SK-N-SH (cell line): Measurements from ENCODE around the gene MICAL2. TPM values are rescaled to one million over a fixed set of nuclear protein-coding genes. Genes with fewer than 3 reads are reported as not detected.

Experiments
- CTCF ChIA-PET: fragments of 300-600, 350-600 bp; formaldehyde crosslinking; extraction: SDS; loops from one replicate; lab custom pipeline; 2021; lab: Yijun Ruan, JAX
- POLR2A ChIA-PET: fragments of 350-600 bp; sonication (Branson Sonifier 250); formaldehyde crosslinking; extraction: SDS; loops from one replicate; lab custom pipeline; 2020; ENCODE audit warnings: antibody characterized with exemption, inconsistent platforms; lab: Yijun Ruan, JAX
- DNase-seq: peaks from one replicate; pipeline ENCODE4 v3.0.0; 2012
- H2AFZ ChIP-seq: fragments of 200-600 bp; sonication (generic); 2 replicates; pipeline ENCODE4 v1.8.1; 2016; ENCODE audit warnings: antibody characterized with exemption, mild to moderate bottlenecking, low read depth
- H3F3A ChIP-seq: fragments of 200-600 bp; sonication (generic); replicated peaks from 2 replicates; pipeline ENCODE3; 2016; ENCODE audit warnings: antibody characterized with exemption, mild to moderate bottlenecking; ENCODE audit not compliant: insufficient read depth
- H3K27ac ChIP-seq, 2 experiments: fragments of 200-500 bp in 1 of 2; fragments of 200-600 bp in 1 of 2; sonication (Bioruptor generic) in 1 of 2; sonication (generic), shearing (Covaris generic) in 1 of 2; 2 replicates each; pipeline versions ENCODE4 v1.5.1 to v1.6.1; 2014 to 2016; ENCODE audit warnings: low read depth in 2 of 2, inconsistent platforms in 1 of 2, low read length in 1 of 2, mild to moderate bottlenecking in 1 of 2, mixed read lengths in 1 of 2
- H3K27me3 ChIP-seq: fragments of 200-600 bp; sonication (generic), shearing (Covaris generic); 2 replicates; pipeline ENCODE4 v1.6.1; 2016; ENCODE audit warnings: mixed run types; ENCODE audit not compliant: insufficient read depth
- H3K36me3 ChIP-seq, 2 experiments: fragments of 200-500 bp in 1 of 2; fragments of 200-600 bp in 1 of 2; sonication (Bioruptor generic) in 1 of 2; sonication (generic) in 1 of 2; replicated peaks in 1 of 2; 2 replicates each; pipeline versions ENCODE3 to v1.5.1; 2014 to 2016; ENCODE audit warnings: low read length in 1 of 2, mild to moderate bottlenecking in 1 of 2; ENCODE audit not compliant: insufficient read depth in 2 of 2, control insufficient read depth in 1 of 2
- H3K4me1 ChIP-seq, 2 experiments: fragments of 200-500 bp in 1 of 2; fragments of 200-600 bp in 1 of 2; sonication (Bioruptor generic) in 1 of 2; sonication (generic), shearing (Covaris generic) in 1 of 2; 2 replicates each; pipeline versions ENCODE4 v1.5.1 to v1.6.1; 2014 to 2016; ENCODE audit warnings: low read depth in 1 of 2, low read length in 1 of 2, mixed run types in 1 of 2; ENCODE audit not compliant: insufficient read depth in 2 of 2, control insufficient read depth in 1 of 2
- H3K4me2 ChIP-seq: fragments of 200-600 bp; sonication (generic), shearing (Covaris generic); 2 replicates; pipeline ENCODE4 v1.6.1; 2017; ENCODE audit warnings: mixed run types
- H3K4me3 ChIP-seq, 2 experiments: fragments of 200-500 bp in 1 of 2; fragments of 200-600 bp in 1 of 2; sonication (Bioruptor generic) in 1 of 2; sonication (generic), shearing (Covaris generic) in 1 of 2; 2 replicates each; pipeline versions ENCODE4 v1.5.1 to v1.8.1; 2014 to 2016; ENCODE audit warnings: low read depth in 2 of 2, inconsistent platforms in 1 of 2, low read length in 1 of 2, mild to moderate bottlenecking in 1 of 2, mixed read lengths in 1 of 2, moderate library complexity in 1 of 2
- H3K79me2 ChIP-seq: fragments of 200-600 bp; sonication (generic); 2 replicates; pipeline ENCODE4 v1.8.1; 2017; ENCODE audit warnings: mild to moderate bottlenecking; ENCODE audit not compliant: insufficient read depth
- H3K9ac ChIP-seq: fragments of 200-600 bp; sonication (generic); 2 replicates; pipeline ENCODE4 v1.6.1; 2017; ENCODE audit warnings: mixed run types
- H3K9me2 ChIP-seq: fragments of 200-600 bp; sonication (generic); 2 replicates; pipeline ENCODE4 v1.6.1; 2017; ENCODE audit warnings: mixed run types
- H3K9me3 ChIP-seq: fragments of 200-600 bp; sonication (generic); 2 replicates; pipeline ENCODE4 v1.6.1; 2017; ENCODE audit warnings: mixed run types, mild to moderate bottlenecking, moderate library complexity
- H4K20me1 ChIP-seq: fragments of 200-600 bp; sonication (generic); 2 replicates; pipeline ENCODE4 v1.6.1; 2017; ENCODE audit warnings: mild to moderate bottlenecking, mixed run types; ENCODE audit not compliant: insufficient read depth
- CHD2 ChIP-seq: fragments of 150-350 bp; IDR thresholded peaks from 2 replicates; pipeline ENCODE4 v1.6.1; 2018; ENCODE audit warnings: low read length; ENCODE audit not compliant: partially characterized antibody
- CTCF ChIP-seq: fragments of 200-600 bp; sonication (generic); IDR thresholded peaks from 2 replicates; pipeline ENCODE4 v1.6.1; 2017; ENCODE audit warnings: antibody characterized with exemption, mild to moderate bottlenecking, moderate library complexity
- ELF1 ChIP-seq: IDR thresholded peaks from 2 replicates; pipeline ENCODE4 v1.4.0; 2012
- EP300 ChIP-seq, 2 experiments: IDR thresholded peaks; 2 replicates each; pipeline versions ENCODE4 v1.4.0 to v1.6.1; 2012; ENCODE audit warnings: borderline replicate concordance in 1 of 2, low read depth in 1 of 2, low read length in 1 of 2
- EZH2phosphoT487 ChIP-seq: fragments of 200-600 bp; sonication (generic); IDR thresholded peaks from 2 replicates; pipeline ENCODE4 v1.6.1; 2017; ENCODE audit warnings: low read depth, mixed run types, mild to moderate bottlenecking, antibody characterized with exemption, moderate library complexity, borderline replicate concordance
- FOSL2 ChIP-seq: IDR thresholded peaks from 2 replicates; pipeline ENCODE4 v1.4.0; 2012; ENCODE audit warnings: low read depth, mild to moderate bottlenecking, moderate library complexity, borderline replicate concordance
- FOXJ3 ChIP-seq: sonication (generic); formaldehyde crosslinking; IDR thresholded peaks from 2 replicates; pipeline ENCODE4 v1.5.1; 2020; ENCODE audit warnings: mild to moderate bottlenecking, missing genetic modification reagents
- GABPA ChIP-seq: IDR thresholded peaks from 2 replicates; pipeline ENCODE4 v1.4.0; 2012; ENCODE audit warnings: low read depth, mild to moderate bottlenecking
- MAX ChIP-seq: IDR thresholded peaks from 2 replicates; pipeline ENCODE4 v1.4.0; 2012; ENCODE audit warnings: low read depth
- MEF2A ChIP-seq: IDR thresholded peaks from 2 replicates; pipeline ENCODE4 v1.4.0; 2012; ENCODE audit warnings: low read depth, borderline replicate concordance
- NRF1 ChIP-seq: IDR thresholded peaks from 2 replicates; pipeline ENCODE4 v1.6.1; 2012; ENCODE audit warnings: low read depth, mild to moderate bottlenecking, low read length
- PBX3 ChIP-seq: IDR thresholded peaks from 2 replicates; pipeline ENCODE4; 2012
- POLR2AphosphoS5 ChIP-seq: IDR thresholded peaks from 2 replicates; pipeline ENCODE4 v1.6.1; 2012; ENCODE audit warnings: low read depth, low read length
- RXRA ChIP-seq: IDR thresholded peaks from 2 replicates; pipeline ENCODE4 v1.4.0; 2012; ENCODE audit warnings: low read depth, mild to moderate bottlenecking, borderline replicate concordance
- USF1 ChIP-seq: IDR thresholded peaks from 2 replicates; pipeline ENCODE4 v1.4.0; 2012; ENCODE audit warnings: low read depth, borderline replicate concordance
- WGBS: methylation state at CpG from one replicate; pipeline ENCODE4 v1.1.6; 2017; ENCODE audit warnings: low lambda C conversion rate; 5-methylcytosine and 5-hydroxymethylcytosine counted together
- polyA plus RNA-seq, 3 experiments: library from polyadenylated mRNA; depleted of rRNA; stranded (reverse); fragments of >200 nt; gene quantifications; 2 replicates each; pipeline ENCODE4 v1.2.3, GENCODE V29; 2012

The MICAL2 gene
- polyA plus RNA-seq, 1 of the 3 experiments (the other 2 are of a cell fraction): 54.6 TPM

DNA sequence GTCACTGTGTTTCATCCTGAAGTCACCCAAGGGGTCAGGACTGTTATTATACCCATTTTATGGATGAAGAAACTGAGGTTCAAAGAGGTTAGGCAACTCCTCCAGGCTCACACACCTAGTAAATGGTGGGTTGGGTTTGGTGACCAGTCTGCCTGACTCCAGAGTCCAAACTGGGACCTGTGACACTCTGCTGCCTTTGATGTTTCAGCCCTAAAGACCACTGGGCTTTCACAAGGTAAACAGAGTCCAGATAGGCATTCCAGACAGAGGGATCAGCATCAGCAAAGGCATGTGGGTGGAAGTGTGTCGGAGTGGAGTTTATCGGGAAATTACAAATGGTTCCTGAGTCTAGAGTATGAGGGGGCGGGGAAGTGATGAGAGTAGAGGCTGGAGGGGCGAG lies 38.5 kb downstream of the MICAL2 start:
- peaks cover 33% of the 10 kb centered on the region for H3F3A ChIP-seq
- no peak overlapping the region for H3K9ac ChIP-seq
- CTCF ChIA-PET: no interaction called here
- no peak overlapping the region for H3K4me3 ChIP-seq
- no peaks in the 10 kb centered on the region for H3K9me2 ChIP-seq
- peaks cover 4 to 28% of the 10 kb centered on the region in 2 experiments for H3K36me3 ChIP-seq
- no peak for DNase-seq
- no peaks in the 10 kb centered on the region for H3K4me1 ChIP-seq
- H3K27ac ChIP-seq: peak overlapping the region in 1 of 2 experiments; percentile 9; a peak in 1 of 4 replicates
- no peak for TF ChIP-seq EZH2phosphoT487
- no peak for TF ChIP-seq MEF2A
- TF ChIP-seq CHD2: no peak
- TF ChIP-seq GABPA: no peak
- TF ChIP-seq CTCF: no peak
- no peak for TF ChIP-seq PBX3
- no peak for TF ChIP-seq FOXJ3 (CRISPR knock-in tag)
- TF ChIP-seq RXRA: no peak
- TF ChIP-seq FOSL2: no peak
- no peak for TF ChIP-seq EP300 (IDR thresholded peaks at IDR 0.05; ENCODE audit: borderline replicate concordance in 1 of 2, low read depth in 1 of 2, low read length in 1 of 2)
- TF ChIP-seq USF1: no peak
- no peak for TF ChIP-seq MAX
- TF ChIP-seq, all 33 proteins: peak for 0
- POLR2A ChIA-PET: no interaction called here
- no peak overlapping the region for H3K4me2 ChIP-seq
- H4K20me1 ChIP-seq: no peaks in the 10 kb centered on the region
- no peaks in the 10 kb centered on the region for H3K27me3 ChIP-seq
- H3K9me3 ChIP-seq: no peaks in the 10 kb centered on the region
- 100% methylated on average over 4 of the region's 4 CpGs for WGBS
- peaks cover 100% of the 10 kb centered on the region for H3K79me2 ChIP-seq
- no peak overlapping the region for H2AFZ ChIP-seq

DNA sequence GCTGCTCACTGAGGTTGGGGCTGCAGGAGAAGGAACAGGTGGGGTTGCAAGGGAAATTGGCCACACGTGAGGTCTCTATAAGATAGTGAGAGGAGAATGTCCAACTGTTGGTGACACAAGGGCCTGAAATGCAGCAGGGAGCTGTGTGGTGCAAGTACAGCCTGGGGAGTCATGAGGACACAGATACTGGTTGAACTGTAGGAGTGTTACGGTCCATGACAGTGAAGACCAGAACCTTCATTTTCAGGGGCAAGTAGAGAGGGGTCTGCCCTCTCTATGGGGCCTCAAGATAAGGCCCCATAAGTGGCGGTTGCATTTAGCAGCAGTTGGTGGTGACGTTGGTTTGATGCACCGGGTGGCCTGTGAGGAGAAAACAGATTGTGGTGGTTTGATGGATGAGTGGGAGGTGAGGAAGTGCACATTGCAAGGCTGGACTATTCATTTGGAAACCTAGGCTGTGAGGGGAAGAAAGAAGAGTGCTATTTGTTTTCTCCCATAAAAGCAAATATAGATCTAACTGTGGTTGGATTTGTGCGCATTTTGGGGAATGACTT lies 39.4 kb downstream of the MICAL2 start:
- Histone ChIP-seq H3K4me2 (no peak overlapping the region), H3K27me3 (no peaks in the 10 kb centered on the region), H3K27ac (peak overlapping the region in 1 of 2 experiments; percentile 43; a peak in 1 of 4 replicates), H3F3A (peaks cover 41% of the 10 kb centered on the region), H3K79me2 (peaks cover 99% of the 10 kb centered on the region), H3K9me3 (no peaks in the 10 kb centered on the region), H3K9ac (no peak overlapping the region), H3K4me1 (no peaks in the 10 kb centered on the region), H3K4me3 (no peak overlapping the region), H3K9me2 (no peaks in the 10 kb centered on the region), H4K20me1 (no peaks in the 10 kb centered on the region), H2AFZ (no peak overlapping the region), H3K36me3 (peaks cover 6 to 34% of the 10 kb centered on the region in 2 experiments)
- no peak for DNase-seq
- WGBS: 91% methylated on average over 6 of the region's 6 CpGs
- ChIA-PET CTCF (no interaction called here), POLR2A (no interaction called here)
- TF ChIP-seq PBX3 (no peak), CTCF (no peak), NRF1 (no peak), ELF1 (no peak), POLR2AphosphoS5 (no peak)
